SK-N-SH (cell line): Measurements from ENCODE around the gene DDIT3. TPM values are rescaled to one million over a fixed set of nuclear protein-coding genes. Genes with fewer than 3 reads are reported as not detected.

Source experiments
- CTCF ChIA-PET: fragments of 300-600, 350-600 bp; formaldehyde crosslinking; extraction: SDS; loops from one replicate; lab custom pipeline; 2021; lab: Yijun Ruan, JAX
- POLR2A ChIA-PET: fragments of 350-600 bp; sonication (Branson Sonifier 250); formaldehyde crosslinking; extraction: SDS; loops from one replicate; lab custom pipeline; 2020; ENCODE audit warnings: antibody characterized with exemption, inconsistent platforms; lab: Yijun Ruan, JAX
- DNase-seq: peaks from one replicate; pipeline ENCODE4 v3.0.0; 2012
- H2AFZ ChIP-seq: fragments of 200-600 bp; sonication (generic); 2 replicates; pipeline ENCODE4 v1.8.1; 2016; ENCODE audit warnings: antibody characterized with exemption, mild to moderate bottlenecking, low read depth
- H3F3A ChIP-seq: fragments of 200-600 bp; sonication (generic); replicated peaks from 2 replicates; pipeline ENCODE3; 2016; ENCODE audit warnings: antibody characterized with exemption, mild to moderate bottlenecking; ENCODE audit not compliant: insufficient read depth
- H3K27ac ChIP-seq, 2 experiments: fragments of 200-500 bp in 1 of 2; fragments of 200-600 bp in 1 of 2; sonication (Bioruptor generic) in 1 of 2; sonication (generic), shearing (Covaris generic) in 1 of 2; 2 replicates each; pipeline versions ENCODE4 v1.5.1 to v1.6.1; 2014 to 2016; ENCODE audit warnings: low read depth in 2 of 2, inconsistent platforms in 1 of 2, low read length in 1 of 2, mild to moderate bottlenecking in 1 of 2, mixed read lengths in 1 of 2
- H3K27me3 ChIP-seq: fragments of 200-600 bp; sonication (generic), shearing (Covaris generic); 2 replicates; pipeline ENCODE4 v1.6.1; 2016; ENCODE audit warnings: mixed run types; ENCODE audit not compliant: insufficient read depth
- H3K36me3 ChIP-seq, 2 experiments: fragments of 200-500 bp in 1 of 2; fragments of 200-600 bp in 1 of 2; sonication (Bioruptor generic) in 1 of 2; sonication (generic) in 1 of 2; replicated peaks in 1 of 2; 2 replicates each; pipeline versions ENCODE3 to v1.5.1; 2014 to 2016; ENCODE audit warnings: low read length in 1 of 2, mild to moderate bottlenecking in 1 of 2; ENCODE audit not compliant: insufficient read depth in 2 of 2, control insufficient read depth in 1 of 2
- H3K4me1 ChIP-seq, 2 experiments: fragments of 200-500 bp in 1 of 2; fragments of 200-600 bp in 1 of 2; sonication (Bioruptor generic) in 1 of 2; sonication (generic), shearing (Covaris generic) in 1 of 2; 2 replicates each; pipeline versions ENCODE4 v1.5.1 to v1.6.1; 2014 to 2016; ENCODE audit warnings: low read depth in 1 of 2, low read length in 1 of 2, mixed run types in 1 of 2; ENCODE audit not compliant: insufficient read depth in 2 of 2, control insufficient read depth in 1 of 2
- H3K4me2 ChIP-seq: fragments of 200-600 bp; sonication (generic), shearing (Covaris generic); 2 replicates; pipeline ENCODE4 v1.6.1; 2017; ENCODE audit warnings: mixed run types
- H3K4me3 ChIP-seq, 2 experiments: fragments of 200-500 bp in 1 of 2; fragments of 200-600 bp in 1 of 2; sonication (Bioruptor generic) in 1 of 2; sonication (generic), shearing (Covaris generic) in 1 of 2; 2 replicates each; pipeline versions ENCODE4 v1.5.1 to v1.8.1; 2014 to 2016; ENCODE audit warnings: low read depth in 2 of 2, inconsistent platforms in 1 of 2, low read length in 1 of 2, mild to moderate bottlenecking in 1 of 2, mixed read lengths in 1 of 2, moderate library complexity in 1 of 2
- H3K79me2 ChIP-seq: fragments of 200-600 bp; sonication (generic); 2 replicates; pipeline ENCODE4 v1.8.1; 2017; ENCODE audit warnings: mild to moderate bottlenecking; ENCODE audit not compliant: insufficient read depth
- H3K9ac ChIP-seq: fragments of 200-600 bp; sonication (generic); 2 replicates; pipeline ENCODE4 v1.6.1; 2017; ENCODE audit warnings: mixed run types
- H3K9me2 ChIP-seq: fragments of 200-600 bp; sonication (generic); 2 replicates; pipeline ENCODE4 v1.6.1; 2017; ENCODE audit warnings: mixed run types
- H3K9me3 ChIP-seq: fragments of 200-600 bp; sonication (generic); 2 replicates; pipeline ENCODE4 v1.6.1; 2017; ENCODE audit warnings: mixed run types, mild to moderate bottlenecking, moderate library complexity
- H4K20me1 ChIP-seq: fragments of 200-600 bp; sonication (generic); 2 replicates; pipeline ENCODE4 v1.6.1; 2017; ENCODE audit warnings: mild to moderate bottlenecking, mixed run types; ENCODE audit not compliant: insufficient read depth
- FOXJ3 ChIP-seq: sonication (generic); formaldehyde crosslinking; IDR thresholded peaks from 2 replicates; pipeline ENCODE4 v1.5.1; 2020; ENCODE audit warnings: mild to moderate bottlenecking, missing genetic modification reagents
- FOXM1 ChIP-seq: IDR thresholded peaks from 2 replicates; pipeline ENCODE4 v1.4.0; 2012; ENCODE audit warnings: low read depth, mild to moderate bottlenecking
- GATA2 ChIP-seq: sonication (generic); formaldehyde crosslinking; IDR thresholded peaks from 2 replicates; pipeline ENCODE4 v1.5.0; 2020; ENCODE audit warnings: mild to moderate bottlenecking, missing genetic modification reagents
- IRF3 ChIP-seq: fragments of 150-350 bp; IDR thresholded peaks from 2 replicates; pipeline ENCODE4 v1.6.1; 2016; ENCODE audit warnings: mild to moderate bottlenecking, low read depth, low read length
- JUND ChIP-seq: IDR thresholded peaks from 2 replicates; pipeline ENCODE4 v1.4.0; 2012
- MAX ChIP-seq: IDR thresholded peaks from 2 replicates; pipeline ENCODE4 v1.4.0; 2012; ENCODE audit warnings: low read depth
- MXI1 ChIP-seq: IDR thresholded peaks from 2 replicates; pipeline ENCODE4 v1.6.1; 2012; ENCODE audit warnings: mild to moderate bottlenecking, low read depth, low read length, improper control_type of control experiment
- NFIC ChIP-seq: IDR thresholded peaks from 2 replicates; pipeline ENCODE4 v1.4.0; 2012; ENCODE audit warnings: borderline replicate concordance
- PBX3 ChIP-seq: IDR thresholded peaks from 2 replicates; pipeline ENCODE4; 2012
- RAD21 ChIP-seq: IDR thresholded peaks from 2 replicates; pipeline ENCODE4 v1.6.1; 2012; ENCODE audit warnings: mild to moderate bottlenecking, low read length
- RCOR1 ChIP-seq: fragments of 150-350 bp; IDR thresholded peaks from 2 replicates; pipeline ENCODE4 v1.6.1; 2017; ENCODE audit warnings: antibody characterized with exemption, low read length
- REST ChIP-seq: IDR thresholded peaks from 2 replicates; pipeline ENCODE4 v1.6.1; 2012; ENCODE audit warnings: mild to moderate bottlenecking, low read depth, low read length, moderate library complexity
- RXRA ChIP-seq: IDR thresholded peaks from 2 replicates; pipeline ENCODE4 v1.4.0; 2012; ENCODE audit warnings: low read depth, mild to moderate bottlenecking, borderline replicate concordance
- USF1 ChIP-seq: IDR thresholded peaks from 2 replicates; pipeline ENCODE4 v1.4.0; 2012; ENCODE audit warnings: low read depth, borderline replicate concordance
- YY1 ChIP-seq: IDR thresholded peaks from 2 replicates; pipeline ENCODE4 v1.4.0; 2012; ENCODE audit warnings: low read depth, mild to moderate bottlenecking
- ZBTB33 ChIP-seq: IDR thresholded peaks from 2 replicates; pipeline ENCODE4 v1.4.0; 2012; ENCODE audit warnings: low read depth, borderline replicate concordance
- WGBS: methylation state at CpG from one replicate; pipeline ENCODE4 v1.1.6; 2017; ENCODE audit warnings: low lambda C conversion rate; 5-methylcytosine and 5-hydroxymethylcytosine counted together
- polyA plus RNA-seq, 3 experiments: library from polyadenylated mRNA; depleted of rRNA; stranded (reverse); fragments of >200 nt; gene quantifications; 2 replicates each; pipeline ENCODE4 v1.2.3, GENCODE V29; 2012

Gene DDIT3
- polyA plus RNA-seq, 1 of the 3 experiments (the other 2 are of a cell fraction) = 26.3 TPM

- no peak overlapping the region for H3K4me2 ChIP-seq
- H3K79me2 ChIP-seq = no peaks in the 10 kb centered on the region
- ChIA-PET CTCF (interaction anchor here (1.0 to 2.8 kb wide), 2 partner anchors 9 to 161 kb away, joined by 3 to 22 read pairs; partner anchors contain the start of gene GLI1), POLR2A (no interaction called here)
- no peaks in the 10 kb centered on the region for H3K36me3 ChIP-seq
- H3K9ac ChIP-seq = no peak overlapping the region
- no peaks in the 10 kb centered on the region for H3K9me3 ChIP-seq
- no peak for TF ChIP-seq RCOR1
- no peak for TF ChIP-seq RAD21
- no peak for TF ChIP-seq MAX
- no peak for TF ChIP-seq GATA2 (CRISPR knock-in tag)
- TF ChIP-seq RXRA = no peak
- no peak for TF ChIP-seq REST
- no peak for TF ChIP-seq FOXM1
- no peak for TF ChIP-seq FOXJ3 (CRISPR knock-in tag)
- no peak for TF ChIP-seq JUND
- TF ChIP-seq PBX3 = no peak
- H3K27me3 ChIP-seq = peaks cover 65% of the 10 kb centered on the region
- DNase-seq = no peak
- H3K4me3 ChIP-seq = no peak overlapping the region
- no peaks in the 10 kb centered on the region for H4K20me1 ChIP-seq
- no peak overlapping the region for H2AFZ ChIP-seq
- H3F3A ChIP-seq = no peaks in the 10 kb centered on the region
- no peak overlapping the region for H3K27ac ChIP-seq
- no peaks in the 10 kb centered on the region for H3K9me2 ChIP-seq
- 65% methylated on average over 9 of the region's 11 CpGs for WGBS
- H3K4me1 ChIP-seq = no peaks in the 10 kb centered on the region; a peak in 1 of 4 replicates
Measured at GRCh38 chr12:57467915-57468314, 52.4 kb downstream of the DDIT3 start.

GRCh38 chr12:57467212-57467874, 53.0 kb downstream of the DDIT3 start:
- Histone ChIP-seq H3F3A (no peaks in the 10 kb centered on the region), H3K36me3 (no peaks in the 10 kb centered on the region), H3K9ac (no peak overlapping the region), H3K27ac (no peak overlapping the region), H3K9me3 (no peaks in the 10 kb centered on the region), H3K27me3 (peaks cover 60% of the 10 kb centered on the region), H3K4me3 (no peak overlapping the region), H4K20me1 (no peaks in the 10 kb centered on the region), H3K79me2 (no peaks in the 10 kb centered on the region), H2AFZ (no peak overlapping the region), H3K4me2 (no peak overlapping the region), H3K4me1 (peaks cover 0 to 2% of the 10 kb centered on the region in 2 experiments; a peak in 1 of 4 replicates), H3K9me2 (no peaks in the 10 kb centered on the region)
- POLR2A ChIA-PET = no interaction called here
- DNase-seq = no peak
- CTCF ChIA-PET = interaction anchor here (1.0 to 2.8 kb wide), 2 partner anchors 8 to 160 kb away, joined by 3 to 22 read pairs; partner anchors contain the start of gene GLI1
- no peak for TF ChIP-seq IRF3
- no peak for TF ChIP-seq NFIC
- TF ChIP-seq MXI1 = no peak
- no peak for TF ChIP-seq USF1
- no peak for TF ChIP-seq ZBTB33
- TF ChIP-seq PBX3 = no peak
- TF ChIP-seq YY1 = no peak
- 43% methylated on average over 12 of the region's 12 CpGs for WGBS
